Ascending aorta (tissue), 2 donors: ENCODE results near the gene AGBL1. TPM values are rescaled to one million over a fixed set of nuclear protein-coding genes. Genes with fewer than 3 reads are reported as not detected.

Source experiments
- DNase-seq, 2 donors: peaks; one replicate each; pipeline ENCODE4 v3.0.0-alpha.2; 2019; ENCODE audit warnings: low spot score in 2 of 2
- H3K27ac ChIP-seq, 2 donors: fragments of 200-600 bp; sonication (generic); one replicate each; pipeline ENCODE4 v1.5.1; 2016 to 2017; ENCODE audit warnings: mild to moderate bottlenecking in 1 of 2
- H3K27me3 ChIP-seq: fragments of 200-600 bp; sonication (generic); one replicate; pipeline ENCODE4 v1.5.1; 2017
- H3K36me3 ChIP-seq, 2 donors: fragments of 200-600 bp; sonication (generic); one replicate each; pipeline ENCODE4 v1.5.1; 2016
- H3K4me1 ChIP-seq, 2 donors: fragments of 200-600 bp; sonication (generic); one replicate each; pipeline ENCODE4 v1.5.1; 2016 to 2017; ENCODE audit warnings: mild to moderate bottlenecking in 1 of 2
- H3K4me3 ChIP-seq, 2 donors: fragments of 200-600 bp; sonication (generic); one replicate each; pipeline ENCODE4 v1.5.1; 2016 to 2017; ENCODE audit warnings: mild to moderate bottlenecking in 1 of 2
- H3K9me3 ChIP-seq, 2 donors: fragments of 200-600 bp; sonication (generic); one replicate each; pipeline ENCODE4 v1.5.1; 2016
- intact Hi-C: fragments of 100-400 bp; cut with DNase I; formaldehyde crosslinking; loops from one replicate; pipeline ENCODE4 v1.15.1; 2023
- total RNA-seq: library from RNA; depleted of rRNA; stranded (reverse); fragments of >200 nt; gene quantifications from one replicate; pipeline ENCODE4 v1.1.0, GENCODE V29; 2016
- TF ChIP-seq, protein P1 (sequence below), 3 experiments: fragments of 200-600 bp in 2 of 3; fragments of 450-650 bp in 1 of 3; sonication (generic) in 2 of 3; IDR thresholded peaks; one replicate each; pipeline ENCODE4 v1.5.1; 2016 to 2019; ENCODE audit warnings: antibody characterized with exemption in 3 of 3, mild to moderate bottlenecking in 1 of 3, moderate library complexity in 1 of 3

The AGBL1 gene
- total RNA-seq, 1 donor from 2014 or later, result not detected

DNA sequence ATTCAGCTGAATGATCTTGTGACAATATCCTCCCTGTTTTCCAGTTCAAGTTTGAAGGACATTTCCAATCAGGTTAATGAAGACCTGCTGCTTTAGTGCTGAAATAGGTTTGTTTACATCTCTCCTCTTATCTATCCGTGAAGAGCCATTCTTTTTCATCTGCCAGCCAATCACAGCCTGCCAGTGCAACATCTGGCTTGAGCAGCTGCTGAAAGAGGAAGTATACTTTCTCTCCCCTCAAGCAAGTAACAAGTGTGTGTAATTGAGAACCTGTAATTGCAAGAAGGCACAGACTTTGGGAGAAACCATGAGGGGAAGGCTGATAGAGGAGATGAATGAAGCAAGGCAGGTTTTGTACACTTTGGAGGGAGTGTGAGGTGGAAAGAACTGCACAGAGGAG, 404.3 kb downstream of the AGBL1 start:
- TF ChIP-seq, protein P1, sequence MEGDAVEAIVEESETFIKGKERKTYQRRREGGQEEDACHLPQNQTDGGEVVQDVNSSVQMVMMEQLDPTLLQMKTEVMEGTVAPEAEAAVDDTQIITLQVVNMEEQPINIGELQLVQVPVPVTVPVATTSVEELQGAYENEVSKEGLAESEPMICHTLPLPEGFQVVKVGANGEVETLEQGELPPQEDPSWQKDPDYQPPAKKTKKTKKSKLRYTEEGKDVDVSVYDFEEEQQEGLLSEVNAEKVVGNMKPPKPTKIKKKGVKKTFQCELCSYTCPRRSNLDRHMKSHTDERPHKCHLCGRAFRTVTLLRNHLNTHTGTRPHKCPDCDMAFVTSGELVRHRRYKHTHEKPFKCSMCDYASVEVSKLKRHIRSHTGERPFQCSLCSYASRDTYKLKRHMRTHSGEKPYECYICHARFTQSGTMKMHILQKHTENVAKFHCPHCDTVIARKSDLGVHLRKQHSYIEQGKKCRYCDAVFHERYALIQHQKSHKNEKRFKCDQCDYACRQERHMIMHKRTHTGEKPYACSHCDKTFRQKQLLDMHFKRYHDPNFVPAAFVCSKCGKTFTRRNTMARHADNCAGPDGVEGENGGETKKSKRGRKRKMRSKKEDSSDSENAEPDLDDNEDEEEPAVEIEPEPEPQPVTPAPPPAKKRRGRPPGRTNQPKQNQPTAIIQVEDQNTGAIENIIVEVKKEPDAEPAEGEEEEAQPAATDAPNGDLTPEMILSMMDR (IDR thresholded peaks at IDR 0.05), result no peak

DNA sequence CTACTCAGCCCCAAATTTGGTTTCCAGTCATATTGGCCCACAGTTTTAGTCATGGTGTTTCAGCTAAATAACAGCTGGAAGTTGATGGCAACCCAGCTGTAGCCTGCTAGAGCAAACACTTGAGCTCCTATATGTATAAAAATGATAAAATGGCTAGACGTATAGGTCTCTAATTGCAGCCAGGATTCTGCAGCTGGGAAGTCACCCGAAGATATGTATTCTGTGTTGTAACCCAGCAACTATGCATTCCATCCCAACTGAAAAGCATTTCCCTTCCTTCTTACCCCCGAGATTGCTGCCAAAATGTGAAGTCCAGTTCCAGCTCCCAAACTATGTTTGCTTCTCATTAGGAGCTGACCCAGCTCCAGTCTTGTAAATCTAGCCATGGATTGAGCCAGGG, 408.4 kb downstream of the AGBL1 start:
- TF ChIP-seq, protein P1 (IDR thresholded peaks at IDR 0.05), result no peak

More for the DNA sequence above, 404.3 kb downstream of the AGBL1 start:
- Histone ChIP-seq H3K27ac (no peak overlapping the region), H3K27me3 (no peaks in the 10 kb centered on the region), H3K4me1 (no peaks in the 10 kb centered on the region), H3K4me3 (no peak overlapping the region), H3K9me3 (no peaks in the 10 kb centered on the region), H3K36me3 (no peaks in the 10 kb centered on the region)
- intact Hi-C loops, result no loop called here
- DNase-seq, result no peak

DNA sequence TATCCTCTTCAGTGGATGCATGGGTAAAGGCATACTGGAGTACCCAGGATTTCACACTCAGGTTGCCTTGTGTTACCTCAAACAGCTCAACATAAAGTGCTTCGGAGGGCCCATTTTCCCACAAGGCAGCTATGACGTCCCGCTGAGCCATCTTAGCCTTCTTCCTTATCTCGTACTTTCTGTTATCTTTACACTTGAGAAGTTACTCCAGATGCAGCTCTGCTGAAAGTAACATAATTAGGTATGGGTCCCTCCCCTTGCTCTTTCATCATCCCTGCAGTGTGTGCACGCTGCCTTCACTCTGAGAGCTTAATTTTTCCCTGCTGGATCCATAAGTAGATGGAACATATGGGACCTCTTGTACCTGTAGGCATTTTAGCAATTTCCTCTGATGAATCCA, 410.3 kb downstream of the AGBL1 start:
- DNase-seq, result no peak
- no peaks in the 10 kb centered on the region for H3K36me3 ChIP-seq
- no peaks in the 10 kb centered on the region for H3K9me3 ChIP-seq
- no peak overlapping the region for H3K27ac ChIP-seq
- H3K4me3 ChIP-seq, result no peak overlapping the region
- intact Hi-C loops, result no loop called here
- TF ChIP-seq, protein P1 (IDR thresholded peaks at IDR 0.05), result no peak
- H3K4me1 ChIP-seq, result no peaks in the 10 kb centered on the region
- no peaks in the 10 kb centered on the region for H3K27me3 ChIP-seq

More for the DNA sequence above, 408.4 kb downstream of the AGBL1 start:
- DNase-seq, result no peak
- Histone ChIP-seq H3K9me3 (no peaks in the 10 kb centered on the region), H3K4me3 (no peak overlapping the region), H3K4me1 (no peaks in the 10 kb centered on the region), H3K36me3 (no peaks in the 10 kb centered on the region), H3K27me3 (no peaks in the 10 kb centered on the region), H3K27ac (no peak overlapping the region)
- intact Hi-C loops, result no loop called here

DNA sequence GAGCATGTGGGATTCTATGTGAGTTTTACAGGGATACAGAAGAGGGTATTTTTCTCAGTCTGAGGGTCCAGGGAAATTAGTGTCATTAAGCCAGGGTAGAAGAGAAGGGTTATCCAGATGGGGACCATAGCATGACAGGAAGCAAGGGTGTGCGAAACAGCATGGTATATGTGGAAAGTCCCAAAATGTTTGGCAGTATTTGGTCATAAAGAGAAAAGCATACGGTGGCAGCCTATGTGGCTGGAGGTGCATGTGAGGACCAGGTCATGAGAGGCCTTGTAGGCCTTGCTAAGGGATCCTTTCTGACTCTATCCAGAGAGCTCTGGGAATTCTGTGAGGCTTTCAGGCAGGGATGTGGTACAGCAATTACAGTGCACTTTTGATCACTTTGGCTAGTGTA, 411.4 kb downstream of the AGBL1 start:
- no peak for DNase-seq
- Histone ChIP-seq H3K9me3 (no peaks in the 10 kb centered on the region), H3K4me1 (no peaks in the 10 kb centered on the region), H3K27ac (no peak overlapping the region), H3K27me3 (no peaks in the 10 kb centered on the region), H3K36me3 (no peaks in the 10 kb centered on the region), H3K4me3 (no peak overlapping the region)
- intact Hi-C loops, result no loop called here
- TF ChIP-seq, protein P1 (IDR thresholded peaks at IDR 0.05), result no peak

DNA sequence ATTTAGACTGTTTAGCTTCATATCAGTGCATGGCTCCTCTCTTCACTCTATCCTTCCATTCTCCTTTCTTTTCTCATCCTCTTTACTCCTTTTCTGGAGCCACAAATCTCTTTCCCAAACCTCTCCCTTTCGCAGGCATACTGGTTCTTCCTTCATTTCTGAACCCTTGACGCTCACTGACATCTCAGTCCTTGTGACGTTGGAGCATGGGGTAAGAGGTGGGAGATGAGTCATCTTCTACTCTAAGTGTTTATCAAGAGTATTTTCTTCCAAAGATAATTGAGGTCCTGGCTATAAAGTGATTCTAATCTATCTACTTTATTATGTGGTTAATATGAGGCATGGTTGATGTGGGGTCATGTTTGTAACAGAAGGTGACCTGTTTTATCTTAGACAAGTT, 414.2 kb downstream of the AGBL1 start:
- no peak overlapping the region for H3K4me3 ChIP-seq
- H3K27ac ChIP-seq, result no peak overlapping the region
- DNase-seq, result no peak
- H3K9me3 ChIP-seq, result no peaks in the 10 kb centered on the region
- intact Hi-C loops, result no loop called here
- H3K27me3 ChIP-seq, result no peaks in the 10 kb centered on the region
- no peaks in the 10 kb centered on the region for H3K4me1 ChIP-seq
- TF ChIP-seq, protein P1 (IDR thresholded peaks at IDR 0.05), result no peak
- H3K36me3 ChIP-seq, result no peaks in the 10 kb centered on the region

DNA sequence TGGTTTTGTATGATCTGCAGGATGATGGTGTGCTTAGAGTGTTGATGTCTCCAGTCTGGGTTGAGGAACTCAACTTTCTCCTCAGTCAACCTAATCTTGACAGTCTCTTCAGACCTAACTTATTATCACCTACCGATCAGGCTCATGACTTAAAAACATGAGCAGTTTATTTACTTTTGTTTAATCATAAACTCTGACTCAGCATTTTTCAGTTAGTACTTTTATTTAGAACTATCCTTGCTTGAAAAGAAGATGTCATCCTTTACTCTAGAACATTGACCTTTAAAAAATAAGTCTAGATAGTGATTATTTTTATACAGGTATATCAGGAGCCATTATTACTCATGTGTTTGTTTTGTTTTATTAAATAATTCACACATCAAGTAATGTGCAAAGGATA, 414.8 kb downstream of the AGBL1 start:
- Histone ChIP-seq H3K4me1 (no peaks in the 10 kb centered on the region), H3K9me3 (no peaks in the 10 kb centered on the region), H3K27ac (no peak overlapping the region), H3K36me3 (no peaks in the 10 kb centered on the region), H3K4me3 (no peak overlapping the region), H3K27me3 (no peaks in the 10 kb centered on the region)
- TF ChIP-seq, protein P1 (IDR thresholded peaks at IDR 0.05), result no peak
- no peak for DNase-seq
- intact Hi-C loops, result no loop called here
